ENCODE data around the gene CXorf58.
A peak's percentile ranks its signal among the peaks of the same experiment; 100 is the strongest.

Gene CXorf58

DNA sequence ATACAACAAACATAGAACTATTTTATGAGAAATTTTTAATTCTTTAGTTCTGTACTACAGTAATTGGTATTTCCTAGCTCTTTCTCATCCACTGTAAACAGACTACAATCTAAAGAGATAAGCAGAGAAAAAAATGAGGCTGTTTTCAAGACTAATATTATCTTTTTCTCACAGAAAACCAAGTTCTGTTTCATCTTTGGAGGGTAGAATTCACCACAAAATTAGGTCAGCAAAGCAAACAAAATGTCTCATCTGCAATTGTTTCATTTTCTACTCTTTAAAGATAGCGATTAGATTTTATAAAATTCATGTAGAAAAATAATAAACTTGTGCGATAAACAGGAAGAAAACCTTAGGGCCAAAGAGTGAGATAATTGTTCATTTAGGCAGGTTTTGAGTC, 10.8 kb upstream of the CXorf58 start:
- Histone ChIP-seq H3K4me3 (replicated peaks; ENCODE audit: insufficient read depth, low read length) (no peak overlapping the region), H3K27ac (replicated peaks) (no peak overlapping the region), H3K27me3 (ENCODE audit: insufficient read depth, poor library complexity, severe bottlenecking) (no peaks in the 10 kb centered on the region)
- no peak for DNase-seq (ENCODE audit: low read depth in 1 of 2, low spot score in 1 of 2)
- TF ChIP-seq GABPA (IDR thresholded peaks at IDR 0.05; ENCODE audit: low read depth) (no peak), POLR2AphosphoS5 (IDR thresholded peaks at IDR 0.05; ENCODE audit: low read depth) (no peak), SPI1 (IDR thresholded peaks at IDR 0.05; ENCODE audit: borderline replicate concordance, low read depth) (no peak)
- TF ChIP-seq, protein P1, sequence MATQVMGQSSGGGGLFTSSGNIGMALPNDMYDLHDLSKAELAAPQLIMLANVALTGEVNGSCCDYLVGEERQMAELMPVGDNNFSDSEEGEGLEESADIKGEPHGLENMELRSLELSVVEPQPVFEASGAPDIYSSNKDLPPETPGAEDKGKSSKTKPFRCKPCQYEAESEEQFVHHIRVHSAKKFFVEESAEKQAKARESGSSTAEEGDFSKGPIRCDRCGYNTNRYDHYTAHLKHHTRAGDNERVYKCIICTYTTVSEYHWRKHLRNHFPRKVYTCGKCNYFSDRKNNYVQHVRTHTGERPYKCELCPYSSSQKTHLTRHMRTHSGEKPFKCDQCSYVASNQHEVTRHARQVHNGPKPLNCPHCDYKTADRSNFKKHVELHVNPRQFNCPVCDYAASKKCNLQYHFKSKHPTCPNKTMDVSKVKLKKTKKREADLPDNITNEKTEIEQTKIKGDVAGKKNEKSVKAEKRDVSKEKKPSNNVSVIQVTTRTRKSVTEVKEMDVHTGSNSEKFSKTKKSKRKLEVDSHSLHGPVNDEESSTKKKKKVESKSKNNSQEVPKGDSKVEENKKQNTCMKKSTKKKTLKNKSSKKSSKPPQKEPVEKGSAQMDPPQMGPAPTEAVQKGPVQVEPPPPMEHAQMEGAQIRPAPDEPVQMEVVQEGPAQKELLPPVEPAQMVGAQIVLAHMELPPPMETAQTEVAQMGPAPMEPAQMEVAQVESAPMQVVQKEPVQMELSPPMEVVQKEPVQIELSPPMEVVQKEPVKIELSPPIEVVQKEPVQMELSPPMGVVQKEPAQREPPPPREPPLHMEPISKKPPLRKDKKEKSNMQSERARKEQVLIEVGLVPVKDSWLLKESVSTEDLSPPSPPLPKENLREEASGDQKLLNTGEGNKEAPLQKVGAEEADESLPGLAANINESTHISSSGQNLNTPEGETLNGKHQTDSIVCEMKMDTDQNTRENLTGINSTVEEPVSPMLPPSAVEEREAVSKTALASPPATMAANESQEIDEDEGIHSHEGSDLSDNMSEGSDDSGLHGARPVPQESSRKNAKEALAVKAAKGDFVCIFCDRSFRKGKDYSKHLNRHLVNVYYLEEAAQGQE (IDR thresholded peaks at IDR 0.05; ENCODE audit: insufficient replicate concordance, low read depth), result no peak
- TF ChIP-seq, protein P2, sequence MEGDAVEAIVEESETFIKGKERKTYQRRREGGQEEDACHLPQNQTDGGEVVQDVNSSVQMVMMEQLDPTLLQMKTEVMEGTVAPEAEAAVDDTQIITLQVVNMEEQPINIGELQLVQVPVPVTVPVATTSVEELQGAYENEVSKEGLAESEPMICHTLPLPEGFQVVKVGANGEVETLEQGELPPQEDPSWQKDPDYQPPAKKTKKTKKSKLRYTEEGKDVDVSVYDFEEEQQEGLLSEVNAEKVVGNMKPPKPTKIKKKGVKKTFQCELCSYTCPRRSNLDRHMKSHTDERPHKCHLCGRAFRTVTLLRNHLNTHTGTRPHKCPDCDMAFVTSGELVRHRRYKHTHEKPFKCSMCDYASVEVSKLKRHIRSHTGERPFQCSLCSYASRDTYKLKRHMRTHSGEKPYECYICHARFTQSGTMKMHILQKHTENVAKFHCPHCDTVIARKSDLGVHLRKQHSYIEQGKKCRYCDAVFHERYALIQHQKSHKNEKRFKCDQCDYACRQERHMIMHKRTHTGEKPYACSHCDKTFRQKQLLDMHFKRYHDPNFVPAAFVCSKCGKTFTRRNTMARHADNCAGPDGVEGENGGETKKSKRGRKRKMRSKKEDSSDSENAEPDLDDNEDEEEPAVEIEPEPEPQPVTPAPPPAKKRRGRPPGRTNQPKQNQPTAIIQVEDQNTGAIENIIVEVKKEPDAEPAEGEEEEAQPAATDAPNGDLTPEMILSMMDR (IDR thresholded peaks at IDR 0.05; ENCODE audit: insufficient read depth, low read length), result no peak

DNA sequence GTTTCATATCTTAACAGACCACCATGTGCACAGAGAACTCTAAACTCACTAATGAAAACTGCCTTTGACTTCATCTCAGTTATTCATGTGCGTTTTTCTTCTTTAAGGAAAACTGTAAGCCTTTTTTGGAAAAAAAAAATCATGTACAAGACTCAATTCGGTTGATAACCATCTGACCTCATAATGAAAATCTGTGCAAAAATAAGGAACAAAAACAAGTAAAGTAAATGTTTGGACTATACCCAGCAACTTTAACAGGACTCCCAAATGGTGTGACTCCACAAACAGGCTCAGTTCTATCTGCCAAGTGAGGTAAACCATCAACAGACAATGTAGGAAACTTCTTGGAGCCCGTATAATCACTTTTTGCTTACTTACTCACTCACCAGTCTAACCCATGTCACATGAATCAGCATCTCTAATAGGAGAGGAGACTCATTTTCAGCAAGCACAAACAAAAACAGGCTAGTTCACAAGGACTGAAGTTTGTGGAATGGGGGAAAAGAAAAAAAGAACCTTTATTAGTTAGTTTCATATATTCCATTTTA, 9.3 kb upstream of the CXorf58 start:
- no peak overlapping the region for H3K4me3 ChIP-seq (replicated peaks; ENCODE audit: insufficient read depth, low read length)
- no peak overlapping the region for H3K27ac ChIP-seq (replicated peaks)
- DNase-seq (ENCODE audit: low read depth in 1 of 2, low spot score in 1 of 2), result no peak
- no peaks in the 10 kb centered on the region for H3K27me3 ChIP-seq (ENCODE audit: insufficient read depth, poor library complexity, severe bottlenecking)
- TF ChIP-seq, protein P2 (IDR thresholded peaks at IDR 0.05; ENCODE audit: insufficient read depth, low read length), result no peak
- TF ChIP-seq SPI1 (IDR thresholded peaks at IDR 0.05; ENCODE audit: borderline replicate concordance, low read depth) (no peak), POLR2AphosphoS5 (IDR thresholded peaks at IDR 0.05; ENCODE audit: low read depth) (no peak), GABPA (IDR thresholded peaks at IDR 0.05; ENCODE audit: low read depth) (no peak)
- TF ChIP-seq, protein P1 (IDR thresholded peaks at IDR 0.05; ENCODE audit: insufficient replicate concordance, low read depth), result no peak

DNA sequence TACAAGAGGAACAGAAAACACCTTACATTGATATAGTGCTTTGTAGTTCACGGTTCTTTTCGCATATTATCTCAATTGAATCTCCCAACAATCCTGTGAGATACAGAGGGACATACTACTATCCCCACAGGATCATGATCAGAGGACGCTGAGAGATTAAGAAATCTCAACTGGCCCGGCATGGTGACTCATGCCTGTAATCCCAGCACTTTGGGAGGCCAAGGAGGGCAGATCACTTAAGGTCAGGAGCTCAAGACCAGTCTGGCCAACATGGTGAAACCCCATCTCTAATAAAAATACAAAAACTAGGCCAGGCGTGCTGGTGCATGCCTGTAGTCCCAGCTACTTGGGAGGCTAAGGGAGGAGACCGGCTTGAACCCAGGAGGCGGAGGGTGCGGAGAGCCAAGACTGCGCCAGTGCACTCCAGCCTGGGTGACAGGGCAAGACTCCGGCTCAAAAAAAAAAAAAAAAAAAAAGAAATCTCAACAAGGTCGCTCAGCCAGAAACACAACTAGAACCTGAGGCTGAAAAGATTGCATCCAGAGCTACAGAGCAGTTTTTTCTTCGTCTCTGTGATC, 7.5 kb upstream of the CXorf58 start:
- H3K4me3 ChIP-seq (replicated peaks; ENCODE audit: insufficient read depth, low read length), result no peak overlapping the region
- peak overlapping the region; percentile 63 for H3K27ac ChIP-seq (replicated peaks)
- no peak for DNase-seq (ENCODE audit: low read depth in 1 of 2, low spot score in 1 of 2)
- TF ChIP-seq GABPA (IDR thresholded peaks at IDR 0.05; ENCODE audit: low read depth), result no peak
- TF ChIP-seq, protein P1 (IDR thresholded peaks at IDR 0.05; ENCODE audit: insufficient replicate concordance, low read depth), result no peak
- TF ChIP-seq SPI1 (IDR thresholded peaks at IDR 0.05; ENCODE audit: borderline replicate concordance, low read depth), result no peak
- no peak for TF ChIP-seq POLR2AphosphoS5 (IDR thresholded peaks at IDR 0.05; ENCODE audit: low read depth)
- TF ChIP-seq, protein P2 (IDR thresholded peaks at IDR 0.05; ENCODE audit: insufficient read depth, low read length), result no peak
- no peaks in the 10 kb centered on the region for H3K27me3 ChIP-seq (ENCODE audit: insufficient read depth, poor library complexity, severe bottlenecking)
